Measurements from ENCODE around the gene PRKCQ. TPM values are rescaled to one million over a fixed set of nuclear protein-coding genes. Genes with fewer than 3 reads are reported as not detected.

PRKCQ gene
- total RNA-seq, 1 donor from 2014 or later: 4.3 TPM

GRCh38 chr10:6408799-6409198 is 171.3 kb downstream of the PRKCQ start:
- no peak for DNase-seq (ENCODE audit: low spot score)

- no peak for DNase-seq (ENCODE audit: low spot score)
These were observed 172.9 kb downstream of the PRKCQ start for GRCh38 chr10:6407034-6407721.

- DNase-seq (ENCODE audit: low spot score): no peak
These were observed 173.6 kb downstream of the PRKCQ start for GRCh38 chr10:6406220-6407033.

DNA sequence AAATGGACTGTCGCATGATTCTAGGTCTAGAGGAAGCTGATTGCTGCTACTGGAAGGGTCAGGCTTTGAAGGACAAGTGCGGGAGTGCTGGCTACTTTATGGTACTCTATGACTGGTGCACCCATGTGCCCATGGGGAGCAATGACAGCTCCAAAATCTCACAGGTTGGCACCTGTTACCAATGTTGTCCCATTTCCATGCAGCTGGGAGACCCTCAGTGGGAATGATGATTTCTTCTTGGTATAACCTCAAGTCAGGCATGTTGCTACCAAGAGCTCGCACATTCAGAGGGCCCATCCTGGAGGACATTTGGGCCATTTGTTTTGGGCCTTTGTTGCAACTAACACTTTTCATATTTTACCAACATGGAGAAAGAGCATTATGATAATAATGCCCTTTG is 174.4 kb downstream of the PRKCQ start:
- DNase-seq (ENCODE audit: low spot score): no peak

DNA sequence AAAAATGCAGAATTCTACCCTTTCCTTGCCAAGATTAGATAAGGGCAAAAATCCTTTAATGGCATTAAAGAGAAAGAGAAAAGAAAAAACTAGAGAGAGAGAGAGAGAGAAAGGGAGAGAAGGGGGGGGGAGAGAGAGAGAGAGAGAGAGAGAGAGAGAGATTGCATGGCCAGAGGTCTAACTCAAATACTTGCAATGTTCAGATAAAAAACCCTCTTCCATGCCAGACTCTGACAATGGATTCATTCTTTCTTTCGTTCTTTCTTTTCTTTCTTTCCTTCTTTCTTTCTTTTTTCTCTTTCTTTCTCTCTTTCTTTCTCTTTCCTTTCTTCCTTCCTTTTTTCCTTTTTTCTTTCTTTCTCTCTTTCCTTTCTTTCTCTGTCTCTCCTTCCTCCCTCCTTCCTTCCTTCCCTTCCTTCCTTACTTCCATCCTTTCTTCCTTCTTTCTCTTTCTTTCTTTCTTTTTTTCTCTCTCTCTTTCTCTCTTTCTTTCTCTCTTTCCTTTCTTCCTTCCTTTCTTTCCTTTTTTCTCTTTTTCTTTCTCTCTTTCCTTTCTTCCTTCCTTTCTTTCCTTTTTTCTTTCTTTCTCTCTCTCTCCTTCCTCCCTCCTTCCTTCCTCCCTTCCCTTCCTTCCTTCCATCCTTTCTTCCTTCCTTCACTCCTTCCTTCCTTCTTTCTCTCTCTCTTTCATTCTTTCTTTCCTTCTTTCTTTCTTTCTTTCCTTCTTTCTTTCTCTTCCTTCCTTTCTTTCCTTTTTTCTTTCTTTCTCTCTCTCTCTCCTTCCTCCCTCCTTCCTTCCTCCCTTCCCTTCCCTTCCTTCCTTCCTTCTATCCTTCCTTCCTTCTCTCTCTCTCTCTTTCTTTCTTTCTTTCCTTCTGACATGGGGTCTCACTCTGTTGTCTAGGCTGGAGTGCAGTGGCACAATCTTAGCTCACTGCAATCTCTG is 175.7 kb downstream of the PRKCQ start:
- DNase-seq (ENCODE audit: low spot score): no peak

DNA sequence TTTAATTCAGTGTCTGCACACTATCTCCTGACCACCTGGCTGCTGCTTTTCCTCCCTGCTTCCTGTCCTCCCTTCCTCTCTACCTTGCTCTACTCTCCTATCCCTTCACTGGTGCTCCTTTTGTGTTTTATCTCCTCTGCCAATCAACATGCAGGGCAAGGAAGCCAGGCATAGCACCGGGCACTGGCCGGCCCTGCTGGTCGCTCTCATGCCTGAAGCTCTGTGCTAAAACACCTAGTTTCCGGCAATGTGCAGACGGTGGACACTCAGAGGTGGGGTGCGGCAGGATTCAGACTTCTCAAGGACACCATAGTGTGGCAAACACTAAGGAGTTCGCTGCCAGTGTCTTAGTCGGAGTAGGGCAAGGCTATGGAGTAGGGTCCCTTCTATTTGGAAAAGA is 177.1 kb downstream of the PRKCQ start:
- no peak for DNase-seq (ENCODE audit: low spot score)

DNA sequence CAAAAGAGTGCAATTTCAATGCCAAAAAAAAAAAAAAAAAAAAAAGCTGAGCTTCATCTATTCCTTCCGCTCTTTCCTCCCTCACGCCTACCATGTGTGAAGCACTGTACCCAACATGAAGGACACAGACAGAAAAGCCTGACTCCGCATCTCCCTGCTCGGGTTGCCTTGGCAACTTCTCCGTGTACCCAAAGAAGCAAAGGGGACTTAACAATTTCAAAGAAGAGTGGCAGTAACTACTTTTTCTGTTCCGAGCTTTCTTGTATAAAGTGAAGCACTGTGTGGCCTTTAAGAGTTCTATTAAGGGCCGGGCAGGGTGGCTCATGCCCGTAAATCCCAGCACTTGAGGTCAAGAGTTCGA is 177.7 kb downstream of the PRKCQ start:
- no peak for DNase-seq (ENCODE audit: low spot score)

DNA sequence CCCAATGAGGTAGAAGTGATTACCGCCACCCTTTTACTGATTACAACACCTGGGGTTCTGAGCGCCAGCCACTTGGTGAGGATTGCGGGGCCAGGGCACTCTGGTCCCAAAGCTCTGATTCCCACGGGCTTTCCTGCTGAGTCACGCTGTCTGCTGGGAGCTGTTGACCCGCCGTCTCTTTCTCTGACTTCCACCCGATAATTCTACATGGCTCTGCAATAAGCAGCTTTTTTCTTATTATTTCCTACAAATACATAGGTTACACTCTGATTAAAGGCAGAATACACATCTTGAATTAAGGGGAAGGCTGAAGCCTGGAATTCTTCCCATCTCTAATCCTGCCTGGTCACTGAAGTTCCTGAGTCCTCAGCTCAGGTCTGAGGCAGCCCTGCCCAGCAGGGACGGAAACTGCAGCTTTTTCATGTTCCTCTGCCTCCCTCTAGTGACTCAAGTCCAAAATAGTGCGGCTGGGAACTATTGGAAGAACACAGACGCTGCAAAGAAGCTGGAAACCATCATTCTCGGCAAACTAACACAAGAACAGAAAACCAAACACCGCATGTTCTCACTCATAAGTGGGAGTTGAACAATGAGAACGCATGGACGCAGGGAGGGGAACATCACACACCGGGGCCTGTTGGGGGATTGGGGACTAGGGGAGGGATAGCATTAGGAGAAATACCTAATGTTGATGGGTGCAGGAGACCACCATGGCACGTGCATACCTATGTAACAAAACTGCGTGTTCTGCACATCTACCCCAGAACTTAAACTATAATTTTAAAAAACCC is 178.3 kb downstream of the PRKCQ start:
- peak; percentile 80 for DNase-seq (ENCODE audit: low spot score)

GRCh38 chr10:6400821-6401465 is 179.1 kb downstream of the PRKCQ start:
- no peak for DNase-seq (ENCODE audit: low spot score)

DNA sequence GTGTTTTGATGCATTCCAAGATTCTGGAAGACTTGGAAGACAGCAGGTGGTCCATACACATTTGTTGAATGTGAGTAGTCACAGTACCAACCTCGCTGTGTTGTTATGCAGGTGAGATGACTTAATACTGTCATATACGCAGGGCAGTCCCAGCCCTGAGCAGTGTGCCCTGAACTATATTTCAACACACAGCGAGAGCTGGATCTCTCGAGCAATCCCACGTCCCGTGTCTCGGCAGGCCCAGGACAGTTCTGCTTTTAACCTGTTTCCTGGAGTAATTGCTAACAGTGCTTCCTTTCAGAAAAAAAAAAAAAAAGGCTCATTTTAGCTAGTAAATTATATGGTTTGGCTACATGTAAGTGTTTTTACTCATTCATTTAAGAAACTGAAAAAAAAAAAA is 179.7 kb downstream of the PRKCQ start:
- no peak for DNase-seq (ENCODE audit: low spot score)

DNA sequence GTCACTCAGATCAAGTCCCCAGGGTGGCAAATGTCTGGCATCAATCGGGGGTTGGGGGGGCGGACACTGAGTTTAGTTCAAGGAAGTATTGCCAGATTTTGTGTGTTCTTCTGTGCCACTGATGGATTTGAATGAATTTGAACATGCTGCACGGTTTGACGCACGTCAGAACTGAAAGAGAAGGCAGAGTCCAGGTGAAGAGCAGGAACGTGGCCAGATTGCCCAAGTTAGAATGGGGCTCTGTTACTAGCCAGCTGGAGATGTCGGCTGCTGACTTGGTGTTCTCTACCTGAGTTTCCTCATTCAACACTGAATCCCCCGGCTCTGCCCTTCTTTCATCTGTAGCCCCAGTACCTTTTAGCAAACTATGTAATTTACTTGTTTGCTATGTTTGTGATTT is 180.2 kb downstream of the PRKCQ start:
- no peak for DNase-seq (ENCODE audit: low spot score)

DNA sequence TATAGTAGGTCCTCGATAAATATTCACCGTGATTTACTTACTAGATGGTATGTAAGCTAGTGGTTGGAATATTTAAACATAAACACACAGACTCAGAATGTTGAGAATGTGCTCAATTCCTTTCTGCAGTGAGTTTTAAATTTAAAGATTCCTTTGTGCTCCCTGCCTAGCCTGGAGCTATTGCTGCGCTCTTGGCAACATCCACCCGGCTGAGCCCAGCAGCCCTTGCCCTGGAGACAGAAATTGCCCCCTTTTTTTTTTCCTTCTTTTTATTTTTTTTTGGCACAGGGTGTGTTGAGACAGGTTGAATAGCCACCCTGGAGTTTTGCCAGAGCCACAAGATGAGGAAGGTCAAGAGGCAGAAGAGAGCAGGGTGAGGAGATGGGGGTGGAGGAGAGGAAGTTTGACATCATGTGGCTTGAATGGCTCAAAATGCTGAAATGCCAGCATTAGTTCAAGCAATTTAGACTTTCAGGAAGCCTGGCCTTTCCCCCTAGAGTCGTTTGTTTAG is 180.8 kb downstream of the PRKCQ start:
- no peak for DNase-seq (ENCODE audit: low spot score)

DNA sequence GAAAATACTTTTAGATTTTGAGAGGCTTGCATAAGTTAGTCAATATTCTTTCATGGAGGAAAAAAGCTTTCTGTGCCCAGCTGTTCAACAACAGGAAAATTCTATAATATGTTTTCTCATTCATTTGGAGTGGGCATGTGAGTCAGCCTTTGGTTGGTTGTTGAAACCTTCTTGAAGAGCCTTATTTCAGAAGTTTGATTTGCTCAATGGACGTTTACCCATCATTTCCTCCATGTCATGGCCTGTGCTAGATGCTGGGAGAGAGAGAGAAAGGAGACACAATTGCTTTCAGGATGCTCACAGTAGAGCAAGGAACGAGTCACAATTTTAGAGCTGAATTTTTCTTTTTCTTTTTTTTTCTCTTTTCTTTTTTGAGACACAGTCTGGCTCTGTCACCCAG is 181.7 kb downstream of the PRKCQ start:
- DNase-seq (ENCODE audit: low spot score): no peak

DNA sequence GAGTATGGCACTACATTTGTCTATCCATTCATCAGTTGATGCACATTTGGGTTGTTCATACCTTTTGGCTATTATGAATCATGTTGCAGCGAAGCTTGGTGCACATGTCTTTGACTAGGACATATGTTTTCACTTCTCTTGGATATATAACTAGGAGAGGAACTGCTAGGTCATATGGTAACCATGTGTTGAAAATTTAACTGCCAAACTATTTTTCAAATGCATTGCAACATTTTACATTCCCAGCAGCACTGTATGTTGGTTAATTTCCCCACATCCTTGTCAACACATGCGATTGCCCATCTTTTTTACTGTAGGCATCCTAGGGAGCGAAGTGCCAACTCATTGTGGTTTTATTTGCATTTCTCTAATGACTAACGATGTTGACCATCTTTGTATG is 183.4 kb downstream of the PRKCQ start:
- no peak for DNase-seq (ENCODE audit: low spot score)

DNA sequence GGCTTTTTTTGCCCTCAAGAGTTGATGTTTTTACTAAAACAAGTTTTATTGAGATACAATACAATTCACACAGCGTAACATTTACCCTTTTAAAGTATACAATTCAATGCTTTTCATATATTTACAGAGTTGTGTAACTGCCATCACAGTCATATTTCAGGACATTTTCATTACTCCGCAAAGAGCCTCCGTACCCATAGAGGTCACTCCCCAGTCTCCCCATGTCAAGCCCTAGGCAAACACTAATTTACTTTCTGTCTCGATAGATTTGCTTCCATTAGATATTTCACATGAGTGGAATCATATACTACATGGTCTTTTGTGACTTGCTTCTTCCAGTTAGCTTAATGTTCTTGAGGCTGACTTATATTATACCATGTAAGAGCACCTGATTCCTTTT is 183.8 kb downstream of the PRKCQ start:
- no peak for DNase-seq (ENCODE audit: low spot score)

GRCh38 chr10:6395606-6396005 is 184.5 kb downstream of the PRKCQ start:
- DNase-seq (ENCODE audit: low spot score): no peak

- no peak for DNase-seq (ENCODE audit: low spot score)
These were observed 186.0 kb downstream of the PRKCQ start for GRCh38 chr10:6394084-6394483.

GRCh38 chr10:6393168-6393567 is 186.9 kb downstream of the PRKCQ start:
- DNase-seq (ENCODE audit: low spot score): no peak

DNA sequence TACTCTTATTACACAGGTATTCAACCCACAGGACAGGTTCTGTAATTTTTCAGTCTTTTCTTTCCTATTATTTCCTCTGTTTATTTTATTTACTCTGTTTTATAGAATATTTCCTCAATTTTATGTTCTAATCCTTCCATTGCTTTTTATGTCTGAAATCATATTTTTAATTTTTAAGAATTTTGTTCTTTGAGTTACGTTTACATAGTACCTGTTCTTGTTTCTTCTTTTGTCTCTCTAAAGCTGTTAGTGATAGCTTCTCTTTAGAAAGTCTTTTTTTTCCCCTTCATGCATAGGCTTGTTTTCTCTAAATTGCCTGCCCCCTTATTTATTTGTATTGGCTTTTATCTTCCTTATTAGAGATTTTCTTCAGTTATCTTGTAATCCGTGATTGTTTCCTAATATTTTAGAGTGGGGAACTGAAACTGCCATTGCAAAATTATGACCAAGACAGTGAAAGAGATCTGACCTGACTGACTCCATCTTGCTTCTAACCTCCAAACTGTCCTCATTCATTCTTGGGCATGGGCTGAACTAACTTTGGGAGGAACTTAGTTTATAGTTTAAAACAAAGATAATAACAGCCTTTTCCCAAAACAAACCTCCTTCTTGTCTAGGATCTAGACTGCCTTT is 189.7 kb downstream of the PRKCQ start:
- DNase-seq (ENCODE audit: low spot score): no peak

DNA sequence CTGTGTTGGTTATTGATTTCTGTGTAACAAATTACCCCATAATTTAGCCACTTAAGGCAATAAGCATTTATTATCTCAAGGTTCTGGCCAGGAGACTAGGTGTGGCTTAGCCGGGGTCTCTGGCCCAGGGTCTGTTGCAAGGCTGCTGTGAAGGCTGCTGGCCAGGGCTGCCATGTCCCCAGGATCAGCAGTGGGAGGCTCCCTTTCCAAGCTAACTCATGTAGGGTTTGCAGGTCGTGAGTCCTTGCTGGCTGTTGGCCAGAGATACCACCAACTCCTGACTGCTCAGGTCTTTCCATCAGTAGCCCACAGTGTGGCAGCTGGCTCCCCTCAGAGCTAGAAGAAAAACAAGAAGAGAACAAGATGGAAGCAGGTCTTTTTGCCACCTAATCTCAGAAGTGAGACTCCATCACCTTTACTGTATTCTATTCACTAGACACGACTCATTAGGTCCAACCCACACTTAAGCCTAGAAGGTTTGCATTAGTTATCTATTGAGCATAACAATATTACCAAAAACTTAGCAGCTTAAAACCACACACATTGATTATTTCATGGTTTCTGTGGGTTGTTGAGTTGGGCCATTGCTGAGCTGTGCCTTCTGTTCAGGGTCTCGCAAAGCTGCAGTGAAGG is 191.7 kb downstream of the PRKCQ start:
- no peak for DNase-seq (ENCODE audit: low spot score)

Measured in ureter (tissue), 1 donor.